Left lobe of liver (tissue), 2 donors: Measurements from ENCODE around the gene SLC27A1. TPM values are rescaled to one million over a fixed set of nuclear protein-coding genes. Genes with fewer than 3 reads are reported as not detected.
"Not testable (repeated sequence)": the region's sequence is repeated elsewhere in the genome, so short reads cannot be mapped to it uniquely, and the experiment has no call there.

Source experiments
- ATAC-seq: fragments of 200-7000 bp; cut with Tn5 transposase; one replicate; pipeline ENCODE4 v1.9.1; 2020; ENCODE audit warnings: mild to moderate bottlenecking, moderate library complexity
- DNase-seq: peaks from one replicate; pipeline ENCODE4 v3.0.0-alpha.2; 2020; ENCODE audit warnings: low spot score
- total RNA-seq: library from RNA; stranded (reverse); gene quantifications from one replicate; pipeline ENCODE4 v1.2.1, GENCODE V29; 2021
- donor health status: DM: no; HTN: no; CAD: no; lungs with moderate emphysema.
- donor health status: DM: no; HTN: yes; CAD: no.

SLC27A1 gene
- total RNA-seq, 1 donor from 2014 or later = 7.0 TPM

GRCh38 chr19:17455308-17456123 lies 14.8 kb upstream of the SLC27A1 start:
- DNase-seq (no peak), ATAC-seq (no peak)

- DNase-seq (no peak), ATAC-seq (no peak)
Measured at GRCh38 chr19:17456127-17456526, 14.2 kb upstream of the SLC27A1 start.

- ATAC-seq = no peak
- DNase-seq = no peak
Measured at GRCh38 chr19:17457616-17458015, 12.7 kb upstream of the SLC27A1 start.

GRCh38 chr19:17458970-17459369 lies 11.4 kb upstream of the SLC27A1 start:
- DNase-seq (no peak), ATAC-seq (no peak)

GRCh38 chr19:17460372-17461230 lies 9.7 kb upstream of the SLC27A1 start, which contains the start of gene NXNL1:
NXNL1 (minus strand) TSS chr19:17460926; CDS start chr19:17460869, 57 bp downstream.
- DNase-seq (no peak), ATAC-seq (no peak)

GRCh38 chr19:17466487-17466850 lies 3.9 kb upstream of the SLC27A1 start:
- ATAC-seq = no peak
- DNase-seq = no peak

GRCh38 chr19:17467471-17468301 lies 2.6 kb upstream of the SLC27A1 start:
- DNase-seq (no peak), ATAC-seq (no peak)

DNA sequence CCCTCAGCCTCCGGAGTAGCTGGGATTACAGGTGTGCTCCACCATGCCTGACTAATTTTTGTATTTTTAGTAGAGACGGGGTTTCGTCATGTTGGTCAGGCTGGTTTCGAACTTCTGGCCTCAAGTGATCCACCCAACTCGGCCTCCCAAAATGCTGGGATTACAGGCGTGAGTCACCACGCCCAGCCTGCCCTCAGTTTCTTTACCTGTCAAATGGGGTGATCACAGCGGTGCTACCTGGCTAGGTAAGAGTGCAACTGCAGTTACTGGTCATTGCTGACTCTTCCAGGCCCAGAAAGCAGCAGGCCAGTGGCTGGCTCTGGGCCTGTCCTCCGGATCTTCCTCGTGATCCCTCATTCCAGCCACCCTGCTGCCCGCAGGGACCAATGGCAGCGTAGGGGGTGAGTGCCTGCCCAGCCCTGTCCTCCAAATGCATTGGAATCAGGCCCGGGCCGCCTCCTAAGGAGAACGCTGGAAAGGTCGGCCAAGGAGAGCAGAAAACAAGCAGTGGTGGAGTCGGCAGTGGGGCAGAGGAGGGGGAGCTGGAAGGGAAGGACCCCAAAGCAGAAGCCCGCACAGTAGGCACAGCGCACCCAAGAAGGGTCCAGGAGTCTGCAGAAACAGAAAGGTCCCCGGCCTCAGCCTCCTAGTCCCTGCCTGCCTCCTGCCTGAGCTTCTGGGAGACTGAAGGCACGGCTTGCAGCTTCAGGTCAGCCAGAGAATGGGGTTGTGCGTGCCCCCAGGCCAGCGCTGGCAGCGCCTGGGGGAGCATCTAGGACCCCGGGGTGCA lies 1.8 kb upstream of the SLC27A1 start:
- ATAC-seq (no peak), DNase-seq (no peak)

GRCh38 chr19:17469092-17469480 lies 1.2 kb upstream of the SLC27A1 start:
- DNase-seq (no peak), ATAC-seq (no peak)

- ATAC-seq (peak; percentile 84), DNase-seq (peak; percentile 95)
Measured at GRCh38 chr19:17469481-17470067, 750 bp upstream of the SLC27A1 start.

GRCh38 chr19:17471410-17472125 lies 1.2 kb downstream of the SLC27A1 start:
- DNase-seq (no peak), ATAC-seq (no peak)

DNA sequence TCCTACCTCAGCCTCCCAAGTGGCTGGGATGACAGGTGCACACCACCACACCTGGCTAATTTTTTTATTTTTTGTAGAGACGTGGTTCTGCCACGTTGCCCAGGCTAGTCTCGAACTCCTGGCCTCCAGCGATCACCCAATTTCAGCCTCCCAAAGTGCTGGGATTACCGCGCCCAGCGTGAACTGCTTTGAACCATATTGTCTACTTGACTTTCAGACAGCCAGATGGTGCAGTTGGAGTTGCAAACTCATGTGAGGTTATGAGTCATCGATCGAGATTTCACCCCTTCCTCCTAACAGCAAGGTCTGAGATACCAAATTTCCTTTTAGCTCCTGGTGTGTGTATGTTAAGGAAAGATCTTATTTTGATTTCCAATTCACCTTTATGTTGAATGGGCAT lies 2.7 kb downstream of the SLC27A1 start:
- ATAC-seq (no peak), DNase-seq (no peak)

GRCh38 chr19:17475011-17475540 lies 4.8 kb downstream of the SLC27A1 start:
- not testable (repeated sequence) for ATAC-seq, DNase-seq

DNA sequence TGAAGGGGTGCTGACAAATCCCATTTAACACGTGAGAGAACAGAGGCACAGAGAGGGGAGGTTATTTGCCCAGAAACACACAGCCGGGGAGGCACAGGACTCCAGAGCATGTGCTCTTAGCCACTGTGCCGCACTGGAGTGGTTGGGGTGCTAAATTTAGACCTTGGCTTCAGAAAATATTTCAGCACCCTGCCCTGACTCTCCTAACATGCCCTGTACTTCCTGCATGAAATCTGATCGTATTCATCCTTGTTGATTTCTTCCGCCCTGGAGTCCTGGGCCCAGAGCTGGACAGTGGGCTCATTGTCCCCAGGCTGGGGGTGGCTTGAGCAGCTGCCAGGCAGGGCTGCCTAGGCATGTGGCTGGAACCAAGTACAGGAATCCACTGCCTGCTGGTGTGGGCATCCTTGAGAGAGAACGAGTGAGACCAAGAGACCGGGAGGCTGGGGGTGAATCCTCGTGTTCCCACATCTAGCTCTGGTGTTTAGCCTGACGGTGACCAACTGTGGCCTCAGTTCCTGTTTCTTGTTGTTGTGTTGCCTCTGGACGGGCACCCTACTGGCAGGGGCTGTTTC lies 5.3 kb downstream of the SLC27A1 start:
- DNase-seq (no peak), ATAC-seq (peak; percentile 50)

DNA sequence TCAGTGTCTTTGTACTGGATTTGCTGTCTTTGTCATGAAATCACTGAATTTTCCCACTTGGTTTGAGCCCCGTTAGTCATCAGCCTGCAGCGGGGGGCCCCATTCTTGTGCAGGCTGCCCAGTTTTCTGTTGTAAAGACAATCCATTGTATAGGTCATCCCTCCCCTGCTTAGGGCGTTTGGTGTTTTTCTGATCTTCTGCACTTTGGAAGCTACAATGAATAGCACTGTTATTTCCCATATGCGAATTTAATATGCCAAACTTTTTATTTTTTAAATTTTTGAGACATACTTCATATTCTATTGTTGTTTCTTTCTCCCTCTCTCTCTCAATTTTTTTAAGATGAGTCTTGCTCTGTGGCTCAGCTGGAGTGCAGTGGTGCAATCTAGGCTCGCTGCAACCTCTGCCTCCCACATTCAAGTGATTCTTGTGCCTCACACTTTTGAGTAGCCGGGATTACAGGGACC lies 9.0 kb downstream of the SLC27A1 start:
- ATAC-seq (no peak), DNase-seq (no peak)

GRCh38 chr19:17481986-17482385 lies 11.7 kb downstream of the SLC27A1 start:
- DNase-seq (no peak), ATAC-seq (no peak)

GRCh38 chr19:17482877-17483604 lies 12.7 kb downstream of the SLC27A1 start:
- ATAC-seq (no peak), DNase-seq (no peak)

DNA sequence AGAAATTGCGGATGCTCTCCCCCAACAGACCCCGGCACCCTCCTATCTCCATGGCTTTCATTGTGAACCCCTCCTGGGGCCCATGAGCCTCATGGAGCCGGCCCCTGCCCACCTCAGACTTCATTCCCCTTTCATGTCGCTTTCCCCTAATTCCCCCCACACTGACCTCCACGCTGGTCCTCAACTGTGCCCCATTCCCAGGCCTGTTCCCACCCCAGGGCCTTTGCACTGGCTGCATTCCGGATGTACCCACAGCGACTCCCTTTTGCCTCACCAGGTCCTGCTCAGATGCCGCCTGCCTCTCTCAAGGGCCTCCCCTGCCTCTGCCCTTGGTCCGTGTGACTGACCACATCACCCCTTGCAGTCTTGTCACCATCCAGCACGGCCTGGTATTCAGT lies 13.3 kb downstream of the SLC27A1 start:
- DNase-seq = no peak

More for the DNA sequence above, 13.3 kb downstream of the SLC27A1 start:
- no peak for ATAC-seq
